ENCODE results near the gene ZNRF2.

GRCh38 chr7:30328381-30328780 lies 44.0 kb downstream of the ZNRF2 start:
- TF ChIP-seq, protein P1, sequence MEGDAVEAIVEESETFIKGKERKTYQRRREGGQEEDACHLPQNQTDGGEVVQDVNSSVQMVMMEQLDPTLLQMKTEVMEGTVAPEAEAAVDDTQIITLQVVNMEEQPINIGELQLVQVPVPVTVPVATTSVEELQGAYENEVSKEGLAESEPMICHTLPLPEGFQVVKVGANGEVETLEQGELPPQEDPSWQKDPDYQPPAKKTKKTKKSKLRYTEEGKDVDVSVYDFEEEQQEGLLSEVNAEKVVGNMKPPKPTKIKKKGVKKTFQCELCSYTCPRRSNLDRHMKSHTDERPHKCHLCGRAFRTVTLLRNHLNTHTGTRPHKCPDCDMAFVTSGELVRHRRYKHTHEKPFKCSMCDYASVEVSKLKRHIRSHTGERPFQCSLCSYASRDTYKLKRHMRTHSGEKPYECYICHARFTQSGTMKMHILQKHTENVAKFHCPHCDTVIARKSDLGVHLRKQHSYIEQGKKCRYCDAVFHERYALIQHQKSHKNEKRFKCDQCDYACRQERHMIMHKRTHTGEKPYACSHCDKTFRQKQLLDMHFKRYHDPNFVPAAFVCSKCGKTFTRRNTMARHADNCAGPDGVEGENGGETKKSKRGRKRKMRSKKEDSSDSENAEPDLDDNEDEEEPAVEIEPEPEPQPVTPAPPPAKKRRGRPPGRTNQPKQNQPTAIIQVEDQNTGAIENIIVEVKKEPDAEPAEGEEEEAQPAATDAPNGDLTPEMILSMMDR (IDR thresholded peaks at IDR 0.05) = no peak
- TF ChIP-seq POLR2A (IDR thresholded peaks at IDR 0.05) = no peak
